AG10803 (cell line): ENCODE measurements around the gene PLSCR2.
A peak's percentile ranks its signal among the peaks of the same experiment; 100 is the strongest.
"Not testable (repeated sequence)": the region's sequence is repeated elsewhere in the genome, so short reads cannot be mapped to it uniquely, and the experiment has no call there.

Experiments
- DNase-seq: peaks from one replicate; pipeline ENCODE4 v3.0.0; 2010; ENCODE audit warnings: low read depth
- H3K4me3 ChIP-seq: 2 replicates; pipeline ENCODE4 v1.5.1; 2011; ENCODE audit warnings: mild to moderate bottlenecking, low read length, control low read depth
- CTCF ChIP-seq: conservative IDR thresholded peaks from 2 replicates; pipeline ENCODE4 v1.5.1; 2011; ENCODE audit warnings: mild to moderate bottlenecking, low read length, control low read depth, inconsistent platforms

PLSCR2 gene

GRCh38 chr3:146496726-146497125, 27.4 kb upstream of the PLSCR2 start:
- no peak for TF ChIP-seq CTCF
- no peak for DNase-seq
- H3K4me3 ChIP-seq: no peak overlapping the region

- DNase-seq: peak; percentile 53
- H3K4me3 ChIP-seq: no peak overlapping the region
- no peak for TF ChIP-seq CTCF
Measured at GRCh38 chr3:146496251-146496650, 26.9 kb upstream of the PLSCR2 start.

DNA sequence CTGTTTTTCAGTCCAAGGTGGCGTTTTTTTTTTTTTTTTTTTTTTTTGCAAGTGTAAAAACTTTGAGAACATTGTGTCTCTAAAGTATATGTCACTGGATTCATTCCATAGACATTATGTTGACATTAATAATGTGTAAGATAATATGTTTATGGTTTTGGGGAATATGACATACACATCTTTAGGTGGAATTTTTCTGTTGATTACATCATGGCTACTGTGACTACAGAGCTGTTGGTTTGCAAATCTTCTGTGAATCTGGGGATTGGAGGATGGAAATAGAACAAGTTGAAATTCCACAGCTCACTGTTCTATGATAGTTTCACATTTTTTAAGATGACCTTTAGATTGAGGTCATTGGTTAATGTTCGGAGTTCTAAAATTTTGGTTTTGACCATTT, 24.4 kb upstream of the PLSCR2 start:
- H3K4me3 ChIP-seq: no peak overlapping the region
- TF ChIP-seq CTCF: no peak
- no peak for DNase-seq

DNA sequence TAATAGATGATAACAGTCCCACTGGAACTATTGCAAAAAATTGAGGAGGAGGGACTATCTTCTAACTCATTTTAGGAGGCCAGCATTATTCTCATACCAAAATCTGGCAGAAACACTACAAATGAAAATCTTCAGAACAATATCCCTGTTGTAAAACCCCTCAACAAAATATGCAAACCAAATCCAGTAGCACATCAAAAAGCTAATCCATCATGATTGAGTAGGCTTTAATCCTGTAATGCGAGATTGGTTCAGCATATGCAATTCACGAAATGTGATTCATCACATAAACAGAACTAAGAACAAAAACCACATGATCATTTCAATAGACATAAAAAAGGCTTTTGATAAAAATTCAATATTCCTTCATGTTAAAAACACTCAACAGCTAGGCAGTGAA, 23.9 kb upstream of the PLSCR2 start:
- TF ChIP-seq CTCF: no peak

GRCh38 chr3:146491303-146491702, 21.9 kb upstream of the PLSCR2 start:
- no peak for TF ChIP-seq CTCF
- DNase-seq: peak; percentile 66
- H3K4me3 ChIP-seq: no peak overlapping the region

More for the DNA sequence above, 23.9 kb upstream of the PLSCR2 start:
- H3K4me3 ChIP-seq: no peak overlapping the region
- DNase-seq: no peak

- DNase-seq: no peak
- TF ChIP-seq CTCF: no peak
- H3K4me3 ChIP-seq: no peak overlapping the region
Measured at GRCh38 chr3:146485297-146485696, 15.9 kb upstream of the PLSCR2 start.

- no peak for DNase-seq
- no peak for TF ChIP-seq CTCF
- H3K4me3 ChIP-seq: no peak overlapping the region
Measured at GRCh38 chr3:146476094-146476740, 6.9 kb upstream of the PLSCR2 start.

DNA sequence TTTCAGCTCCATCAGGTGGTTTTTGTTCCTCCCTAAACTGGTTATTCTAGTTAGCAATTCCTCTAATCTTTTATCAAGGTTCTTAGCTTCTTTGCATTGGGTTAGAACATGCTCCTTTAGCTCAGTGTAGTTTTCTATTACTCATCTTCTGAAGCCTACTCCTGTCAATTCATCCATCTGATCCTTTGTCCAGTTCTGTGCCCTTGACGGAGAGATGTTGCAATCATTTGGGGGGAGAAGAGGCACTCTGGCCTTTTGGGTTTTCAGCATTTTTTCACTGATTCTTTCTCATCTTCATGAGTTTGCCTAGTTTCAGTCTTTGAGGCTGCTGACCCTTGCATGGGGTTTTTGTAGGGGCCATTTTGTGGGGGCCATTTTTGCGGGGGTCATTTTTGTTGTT, 5.6 kb upstream of the PLSCR2 start:
- H3K4me3 ChIP-seq, DNase-seq: not testable (repeated sequence)
